HG03095 (cell line): Measurements from ENCODE around the gene PKLR.
"Not testable (repeated sequence)": the region's sequence is repeated elsewhere in the genome, so short reads cannot be mapped to it uniquely, and the experiment has no call there.

Source experiments
- ATAC-seq: cut with Tn5 transposase; IDR thresholded peaks from one replicate; pipeline ENCODE4 v1.9.1; 2021; ENCODE audit warnings: moderate library complexity; ENCODE audit not compliant: unreplicated experiment

The PKLR gene

GRCh38 chr1:155301342-155301841, at the start of gene PKLR:
Gene PKLR (minus strand): TSS chr1:155301438. CDS start chr1:155301395, 43 bp downstream.
- ATAC-seq, result no peak

GRCh38 chr1:155342842-155343241, 41.6 kb upstream of the PKLR start:
- no peak for ATAC-seq

- ATAC-seq, result no peak
Observed at GRCh38 chr1:155339515-155340097, 38.4 kb upstream of the PKLR start.

GRCh38 chr1:155334962-155335361, 33.7 kb upstream of the PKLR start:
- no peak for ATAC-seq

GRCh38 chr1:155329980-155330598, 28.9 kb upstream of the PKLR start:
- no peak for ATAC-seq

- not testable (repeated sequence) for ATAC-seq
Observed at GRCh38 chr1:155328856-155329255, 27.6 kb upstream of the PKLR start.

GRCh38 chr1:155327981-155328380, 26.7 kb upstream of the PKLR start:
- no peak for ATAC-seq

GRCh38 chr1:155326631-155327037, 25.4 kb upstream of the PKLR start:
- ATAC-seq, result no peak

GRCh38 chr1:155326020-155326526, 24.8 kb upstream of the PKLR start:
- ATAC-seq, result no peak

- no peak for ATAC-seq
Observed at GRCh38 chr1:155325603-155325893, 24.3 kb upstream of the PKLR start.

GRCh38 chr1:155324717-155325602, 23.7 kb upstream of the PKLR start:
- peak; percentile 0 for ATAC-seq

GRCh38 chr1:155324037-155324716, 22.9 kb upstream of the PKLR start:
- ATAC-seq, result peak; percentile 61

GRCh38 chr1:155323729-155324036, 22.4 kb upstream of the PKLR start:
- peak; percentile 32 for ATAC-seq

- peak; percentile 35 for ATAC-seq
Observed at GRCh38 chr1:155322953-155323728, 21.9 kb upstream of the PKLR start.

- peak; percentile 1 for ATAC-seq
Observed at GRCh38 chr1:155322571-155322952, 21.3 kb upstream of the PKLR start.

- ATAC-seq, result no peak
Observed at GRCh38 chr1:155321639-155322503, 20.6 kb upstream of the PKLR start.

GRCh38 chr1:155320661-155321617, 19.7 kb upstream of the PKLR start, which contains the start of gene RUSC1:
Gene RUSC1 (plus strand): TSS chr1:155320894. CDS start chr1:155321774, 880 bp downstream.
- no peak for ATAC-seq

GRCh38 chr1:155320252-155320651, 19.0 kb upstream of the PKLR start:
- ATAC-seq, result no peak
